ENCODE results near the gene HMMR.
"Not testable (repeated sequence)": the region's sequence is repeated elsewhere in the genome, so short reads cannot be mapped to it uniquely, and the experiment has no call there.

Gene HMMR

DNA sequence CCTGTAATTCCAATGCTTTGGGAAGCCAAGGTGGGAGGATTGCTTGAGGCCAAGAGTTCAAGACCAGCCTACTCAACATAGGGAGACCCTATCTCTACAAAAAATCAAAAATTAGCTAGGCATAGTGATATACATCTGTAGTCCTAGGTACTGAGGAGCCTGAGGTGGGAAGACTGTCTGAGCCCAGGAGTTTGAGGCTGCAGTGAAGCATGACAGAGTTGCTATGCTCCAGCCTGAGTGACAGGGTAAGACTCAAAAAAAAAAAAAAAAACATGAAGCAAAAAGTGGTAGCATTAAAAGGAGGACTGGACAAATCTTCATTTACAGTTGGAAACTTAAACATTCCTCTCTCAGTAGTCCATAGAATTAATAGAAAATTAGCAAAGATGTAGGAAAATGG, 13.2 kb upstream of the HMMR start:
- no peak overlapping the region for H3K4me3 ChIP-seq (ENCODE audit: low read depth, low read length)
- no peak for DNase-seq (ENCODE audit: low read depth)
- TF ChIP-seq, protein P1, sequence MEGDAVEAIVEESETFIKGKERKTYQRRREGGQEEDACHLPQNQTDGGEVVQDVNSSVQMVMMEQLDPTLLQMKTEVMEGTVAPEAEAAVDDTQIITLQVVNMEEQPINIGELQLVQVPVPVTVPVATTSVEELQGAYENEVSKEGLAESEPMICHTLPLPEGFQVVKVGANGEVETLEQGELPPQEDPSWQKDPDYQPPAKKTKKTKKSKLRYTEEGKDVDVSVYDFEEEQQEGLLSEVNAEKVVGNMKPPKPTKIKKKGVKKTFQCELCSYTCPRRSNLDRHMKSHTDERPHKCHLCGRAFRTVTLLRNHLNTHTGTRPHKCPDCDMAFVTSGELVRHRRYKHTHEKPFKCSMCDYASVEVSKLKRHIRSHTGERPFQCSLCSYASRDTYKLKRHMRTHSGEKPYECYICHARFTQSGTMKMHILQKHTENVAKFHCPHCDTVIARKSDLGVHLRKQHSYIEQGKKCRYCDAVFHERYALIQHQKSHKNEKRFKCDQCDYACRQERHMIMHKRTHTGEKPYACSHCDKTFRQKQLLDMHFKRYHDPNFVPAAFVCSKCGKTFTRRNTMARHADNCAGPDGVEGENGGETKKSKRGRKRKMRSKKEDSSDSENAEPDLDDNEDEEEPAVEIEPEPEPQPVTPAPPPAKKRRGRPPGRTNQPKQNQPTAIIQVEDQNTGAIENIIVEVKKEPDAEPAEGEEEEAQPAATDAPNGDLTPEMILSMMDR (IDR thresholded peaks at IDR 0.05; ENCODE audit: low read depth, low read length, missing control alignments) = no peak

DNA sequence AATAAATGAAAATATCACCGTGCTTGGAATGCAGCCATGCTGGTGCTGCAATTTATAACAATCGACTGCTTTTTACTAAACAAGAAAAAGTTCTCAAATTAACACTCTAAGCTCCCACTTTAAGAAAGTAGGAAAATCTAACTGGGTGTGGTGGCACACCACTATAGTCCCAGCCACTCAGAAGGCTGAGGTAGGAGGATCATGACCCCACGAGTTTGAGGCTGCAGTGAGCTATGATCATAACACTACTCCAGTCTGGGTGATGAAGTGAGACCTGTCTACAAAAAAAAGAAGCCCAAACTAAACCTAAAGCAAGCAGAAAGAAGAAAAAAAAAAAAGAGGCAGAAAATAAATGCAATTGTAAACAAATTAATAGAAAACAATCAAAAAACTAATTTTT, 12.6 kb upstream of the HMMR start:
- DNase-seq (ENCODE audit: low read depth) = no peak
- TF ChIP-seq, protein P1 (IDR thresholded peaks at IDR 0.05; ENCODE audit: low read depth, low read length, missing control alignments) = no peak
- no peak overlapping the region for H3K4me3 ChIP-seq (ENCODE audit: low read depth, low read length)

DNA sequence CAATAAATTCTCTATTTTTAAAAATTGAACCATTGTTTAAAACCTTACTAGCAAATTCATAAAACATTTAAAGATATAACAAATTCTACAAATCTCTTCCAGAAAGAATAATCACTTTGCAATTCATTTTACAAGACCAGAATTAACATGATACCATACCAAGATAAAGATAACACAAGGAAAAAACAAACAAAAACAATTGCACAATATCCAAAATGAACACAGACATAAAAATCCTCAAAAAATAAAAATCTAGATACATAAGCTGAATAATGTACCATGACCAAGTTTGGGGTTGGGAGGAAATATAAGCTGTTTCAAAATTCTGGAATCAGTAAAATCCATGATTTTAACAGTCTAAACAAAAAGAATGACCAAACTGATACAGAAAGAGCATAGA, 11.9 kb upstream of the HMMR start:
- no peak overlapping the region for H3K4me3 ChIP-seq (ENCODE audit: low read depth, low read length)
- TF ChIP-seq, protein P1 (IDR thresholded peaks at IDR 0.05; ENCODE audit: low read depth, low read length, missing control alignments) = no peak
- no peak for DNase-seq (ENCODE audit: low read depth)

DNA sequence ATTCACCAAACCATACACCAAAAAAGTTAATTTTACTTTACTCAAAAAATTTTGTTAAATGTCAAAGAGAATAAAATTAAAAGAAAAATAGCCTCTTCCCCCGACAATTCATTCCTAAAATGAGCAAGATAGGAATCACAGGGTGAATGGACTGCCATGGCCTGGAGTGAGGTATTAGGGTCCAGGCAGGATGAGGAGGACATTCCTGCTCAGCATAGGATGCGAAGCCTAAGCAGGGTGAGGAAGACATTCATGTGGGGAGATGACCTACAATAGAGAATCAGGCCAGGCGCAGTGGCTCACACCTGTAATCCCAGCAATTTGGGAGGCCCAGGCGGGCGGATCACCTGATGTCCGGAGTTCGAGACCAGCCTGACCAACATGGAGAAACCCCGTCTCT, 8.9 kb upstream of the HMMR start:
- no peak for DNase-seq (ENCODE audit: low read depth)
- TF ChIP-seq, protein P1 (IDR thresholded peaks at IDR 0.05; ENCODE audit: low read depth, low read length, missing control alignments) = no peak
- no peak overlapping the region for H3K4me3 ChIP-seq (ENCODE audit: low read depth, low read length)

DNA sequence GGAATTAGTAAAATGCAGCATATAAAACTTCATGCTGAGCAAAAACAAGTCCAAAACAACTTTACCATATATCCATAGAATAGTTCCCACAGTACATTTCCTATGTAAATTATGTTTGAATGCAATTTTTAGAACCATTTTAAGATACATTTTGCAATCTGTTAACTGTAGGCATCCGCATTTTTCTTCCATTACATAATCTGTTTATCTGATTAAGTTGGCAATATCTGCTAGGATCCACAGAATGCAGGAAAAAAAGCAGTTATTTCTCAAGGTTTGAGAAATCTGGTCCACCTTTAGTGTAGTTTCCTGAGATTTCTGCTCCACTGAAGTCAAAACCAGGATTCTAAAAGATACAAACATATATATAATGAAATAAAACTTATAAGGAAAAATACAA, 6.7 kb upstream of the HMMR start:
- no peak for DNase-seq (ENCODE audit: low read depth)
- TF ChIP-seq, protein P1 (IDR thresholded peaks at IDR 0.05; ENCODE audit: low read depth, low read length, missing control alignments) = no peak
- no peak overlapping the region for H3K4me3 ChIP-seq (ENCODE audit: low read depth, low read length)

DNA sequence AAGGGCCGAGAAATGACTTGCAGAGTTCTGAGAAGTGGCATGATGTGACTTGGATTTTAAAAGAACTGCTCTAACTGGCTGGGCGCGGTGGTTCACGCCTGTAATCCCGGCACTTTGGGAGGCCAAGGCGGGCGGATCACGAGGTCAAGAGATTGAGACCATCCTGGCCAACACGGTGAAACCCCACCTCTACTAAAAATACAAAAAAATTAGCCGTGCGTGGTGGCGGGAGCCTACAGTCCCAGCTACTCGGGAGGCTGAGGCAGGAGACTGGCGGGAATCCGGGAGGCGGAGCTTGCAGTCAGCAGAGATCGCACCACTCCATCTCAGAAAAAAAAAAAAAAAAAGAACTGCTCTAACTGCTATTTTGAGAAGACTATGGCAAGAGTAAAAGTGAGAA, 5.0 kb upstream of the HMMR start:
- not testable (repeated sequence) for DNase-seq (ENCODE audit: low read depth); H3K4me3 ChIP-seq (ENCODE audit: low read depth, low read length)

DNA sequence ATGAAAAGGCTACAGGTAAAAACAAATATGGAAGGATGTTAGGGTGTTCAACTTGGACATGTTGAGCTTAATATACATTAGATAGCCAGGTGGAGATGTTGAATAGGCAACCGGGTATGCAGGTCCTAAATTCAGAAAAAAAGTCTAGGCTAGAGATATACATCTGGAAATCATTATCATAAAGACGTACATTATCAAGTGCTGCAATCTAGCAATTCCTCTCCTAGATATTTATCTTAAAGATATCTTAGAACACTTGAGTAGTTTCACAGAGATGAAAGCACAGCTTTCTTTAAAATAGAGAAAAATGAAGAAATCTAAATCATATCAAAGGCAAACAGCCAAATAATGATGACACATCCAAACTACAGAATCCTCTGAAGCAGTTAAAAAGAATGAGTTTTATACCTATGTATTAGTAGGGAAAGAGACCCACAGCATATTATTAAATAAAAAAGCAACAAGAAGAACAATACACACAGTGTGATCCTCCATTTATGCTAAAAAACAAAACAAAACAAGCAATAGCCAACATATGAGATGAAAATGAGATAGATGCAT, 4.3 kb upstream of the HMMR start:
- no peak for DNase-seq (ENCODE audit: low read depth)
- no peak overlapping the region for H3K4me3 ChIP-seq (ENCODE audit: low read depth, low read length)
- TF ChIP-seq, protein P1 (IDR thresholded peaks at IDR 0.05; ENCODE audit: low read depth, low read length, missing control alignments) = no peak
